Muscle layer of duodenum (tissue), 2 donors: ENCODE data around the gene DNAH2.

Experiments
- H3K27ac ChIP-seq: one replicate; pipeline ENCODE4 v1.7.0; 2013; ENCODE audit warnings: mild to moderate bottlenecking, low read length
- H3K27me3 ChIP-seq: one replicate; pipeline ENCODE4 v1.7.0; 2013; ENCODE audit warnings: low read depth, mild to moderate bottlenecking, control low read depth, low read length
- H3K36me3 ChIP-seq, 2 donors: one replicate each; pipeline ENCODE4 v1.7.0; 2013; ENCODE audit warnings: low read length in 2 of 2, control low read depth in 1 of 2, mild to moderate bottlenecking in 1 of 2; ENCODE audit not compliant: insufficient read depth in 2 of 2, control insufficient read depth in 1 of 2
- H3K4me1 ChIP-seq, 2 donors: one replicate each; pipeline ENCODE4 v1.7.0; 2013; ENCODE audit warnings: low read length in 2 of 2, mild to moderate bottlenecking in 2 of 2, control low read depth in 1 of 2, moderate library complexity in 1 of 2; ENCODE audit not compliant: insufficient read depth in 2 of 2, control insufficient read depth in 1 of 2
- H3K4me3 ChIP-seq, 2 donors: one replicate each; pipeline ENCODE4 v1.7.0; 2013; ENCODE audit warnings: low read length in 2 of 2, low read depth in 1 of 2, mild to moderate bottlenecking in 1 of 2
- H3K9me3 ChIP-seq, 2 donors: one replicate each; pipeline ENCODE4 v1.7.0; 2013; ENCODE audit warnings: low read length in 2 of 2, control low read depth in 1 of 2, mild to moderate bottlenecking in 1 of 2; ENCODE audit not compliant: control insufficient read depth in 1 of 2
- donor health status: healthy.

Gene DNAH2

DNA sequence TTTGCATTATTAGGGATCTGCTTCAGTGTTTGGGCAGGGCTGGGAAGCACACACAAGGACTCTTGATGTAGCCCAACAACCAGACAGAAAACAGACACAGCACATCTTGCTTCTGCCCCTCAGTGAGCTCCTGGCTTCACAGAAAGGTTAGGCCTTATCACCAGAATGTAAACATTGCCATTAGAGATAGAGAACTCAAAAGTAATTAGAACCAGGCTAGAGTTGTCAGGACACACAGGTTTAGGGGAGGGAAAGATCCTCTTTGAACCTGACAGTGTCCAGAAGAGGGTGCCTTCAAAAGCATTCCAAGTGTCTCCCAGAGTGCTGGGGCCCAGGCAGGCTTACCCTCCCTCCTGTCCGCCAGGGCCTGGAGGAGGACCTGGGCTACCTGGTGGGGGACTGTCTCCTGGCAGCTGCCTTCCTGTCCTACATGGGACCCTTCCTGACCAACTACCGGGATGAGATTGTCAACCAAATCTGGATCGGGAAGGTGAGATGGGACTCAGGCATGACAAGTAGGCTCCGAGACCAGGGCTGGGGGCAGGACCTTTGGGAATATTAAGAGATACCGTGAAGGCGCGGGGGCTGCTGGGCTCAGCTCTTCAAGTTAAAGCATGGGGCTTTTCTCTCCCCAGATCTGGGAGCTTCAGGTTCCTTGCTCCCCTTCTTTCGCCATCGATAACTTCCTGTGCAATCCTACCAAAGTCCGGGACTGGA lies 99.5 kb downstream of the DNAH2 start:
- H3K9me3 ChIP-seq: no peaks in the 10 kb centered on the region
- H3K4me1 ChIP-seq: no peaks in the 10 kb centered on the region
- H3K27me3 ChIP-seq: no peaks in the 10 kb centered on the region
- H3K4me3 ChIP-seq: no peak overlapping the region
- no peak overlapping the region for H3K27ac ChIP-seq
- no peaks in the 10 kb centered on the region for H3K36me3 ChIP-seq

DNA sequence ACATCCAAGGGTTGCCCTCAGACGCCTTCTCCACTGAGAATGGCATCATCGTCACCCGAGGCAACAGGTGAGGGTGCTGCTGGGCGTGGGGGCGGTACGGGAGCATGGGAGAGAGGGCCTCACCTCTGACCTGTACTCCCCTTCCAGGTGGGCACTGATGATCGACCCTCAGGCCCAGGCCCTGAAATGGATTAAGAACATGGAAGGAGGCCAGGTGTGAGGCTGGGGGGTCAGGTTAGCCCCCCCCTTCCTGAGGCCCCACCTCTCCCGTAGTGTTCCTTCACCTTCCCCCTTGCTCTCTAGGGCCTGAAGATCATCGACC lies 100.1 kb downstream of the DNAH2 start:
- Histone ChIP-seq H3K27ac (no peak overlapping the region), H3K27me3 (no peaks in the 10 kb centered on the region), H3K9me3 (no peaks in the 10 kb centered on the region), H3K4me1 (no peaks in the 10 kb centered on the region), H3K4me3 (no peak overlapping the region), H3K36me3 (no peaks in the 10 kb centered on the region)

- Histone ChIP-seq H3K9me3 (no peaks in the 10 kb centered on the region), H3K27me3 (no peaks in the 10 kb centered on the region), H3K36me3 (no peaks in the 10 kb centered on the region), H3K4me1 (no peaks in the 10 kb centered on the region), H3K27ac (no peak overlapping the region), H3K4me3 (no peak overlapping the region)
Observed at GRCh38 chr17:7818026-7818425, 100.5 kb downstream of the DNAH2 start.

DNA sequence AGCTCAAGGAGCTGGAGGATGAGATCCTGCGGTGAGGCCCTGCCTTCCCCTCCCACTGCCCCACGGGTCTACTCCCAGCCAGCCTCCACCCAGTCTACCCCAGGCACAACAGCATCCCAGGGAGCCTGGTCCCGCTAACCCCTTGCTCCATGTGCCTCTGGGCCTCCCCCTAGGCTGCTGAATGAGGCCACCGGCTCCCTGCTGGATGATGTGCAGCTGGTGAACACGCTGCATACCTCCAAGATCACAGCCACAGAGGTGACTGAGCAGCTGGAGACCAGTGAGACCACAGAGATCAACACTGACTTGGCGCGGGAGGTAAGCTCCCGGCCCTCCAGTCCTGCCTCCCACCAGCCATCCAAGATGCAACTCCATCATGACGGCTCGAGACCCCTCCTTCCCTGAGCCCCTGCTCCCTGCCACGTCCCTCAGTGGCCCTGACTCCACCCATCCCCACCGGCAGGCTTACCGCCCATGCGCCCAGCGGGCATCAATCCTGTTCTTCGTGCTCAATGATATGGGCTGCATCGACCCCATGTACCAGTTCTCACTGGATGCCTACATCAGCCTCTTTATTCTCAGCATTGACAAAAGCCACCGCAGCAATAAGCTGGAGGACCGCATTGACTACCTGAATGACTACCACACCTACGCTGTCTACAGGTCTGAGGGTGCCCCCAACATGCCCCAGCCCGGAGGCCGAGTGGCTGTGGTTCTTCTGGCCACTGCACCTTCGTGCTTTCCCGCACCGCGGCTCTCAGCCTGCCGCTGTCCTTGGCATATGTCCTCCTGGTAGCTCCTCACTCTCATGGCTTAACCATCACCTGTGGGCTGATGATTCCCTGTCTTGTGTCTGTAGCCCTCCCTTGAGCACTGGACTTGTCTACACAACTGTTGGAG lies 101.5 kb downstream of the DNAH2 start:
- Histone ChIP-seq H3K36me3 (no peaks in the 10 kb centered on the region), H3K4me3 (no peak overlapping the region), H3K27ac (no peak overlapping the region), H3K27me3 (no peaks in the 10 kb centered on the region), H3K4me1 (no peaks in the 10 kb centered on the region), H3K9me3 (no peaks in the 10 kb centered on the region)

DNA sequence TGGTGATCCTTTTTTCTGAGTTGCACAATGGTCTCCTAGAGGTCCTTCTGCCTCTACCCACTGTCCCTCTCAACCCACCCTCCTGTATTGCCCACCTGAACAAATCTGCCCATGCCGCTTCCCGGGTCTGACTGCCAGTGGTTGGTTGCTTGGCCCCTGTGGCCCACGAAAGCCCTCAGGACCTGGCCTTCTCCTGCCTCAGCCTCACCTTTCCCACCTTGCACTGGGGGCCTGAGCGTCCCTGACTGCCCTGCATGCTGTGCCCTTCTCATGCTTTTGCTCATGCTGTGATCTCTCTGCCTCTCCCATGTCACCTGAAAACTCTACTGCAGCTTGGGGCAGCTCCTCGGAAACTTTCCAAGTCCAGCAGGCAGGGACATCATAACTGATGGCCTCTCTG lies 102.7 kb downstream of the DNAH2 start:
- no peak overlapping the region for H3K27ac ChIP-seq
- H3K9me3 ChIP-seq: no peaks in the 10 kb centered on the region
- no peaks in the 10 kb centered on the region for H3K36me3 ChIP-seq
- H3K27me3 ChIP-seq: no peaks in the 10 kb centered on the region
- H3K4me1 ChIP-seq: no peaks in the 10 kb centered on the region
- no peak overlapping the region for H3K4me3 ChIP-seq

GRCh38 chr17:7822126-7822525 lies 104.6 kb downstream of the DNAH2 start:
- Histone ChIP-seq H3K27ac (no peak overlapping the region), H3K4me1 (no peaks in the 10 kb centered on the region), H3K4me3 (no peak overlapping the region), H3K27me3 (no peaks in the 10 kb centered on the region), H3K9me3 (no peaks in the 10 kb centered on the region), H3K36me3 (no peaks in the 10 kb centered on the region)

DNA sequence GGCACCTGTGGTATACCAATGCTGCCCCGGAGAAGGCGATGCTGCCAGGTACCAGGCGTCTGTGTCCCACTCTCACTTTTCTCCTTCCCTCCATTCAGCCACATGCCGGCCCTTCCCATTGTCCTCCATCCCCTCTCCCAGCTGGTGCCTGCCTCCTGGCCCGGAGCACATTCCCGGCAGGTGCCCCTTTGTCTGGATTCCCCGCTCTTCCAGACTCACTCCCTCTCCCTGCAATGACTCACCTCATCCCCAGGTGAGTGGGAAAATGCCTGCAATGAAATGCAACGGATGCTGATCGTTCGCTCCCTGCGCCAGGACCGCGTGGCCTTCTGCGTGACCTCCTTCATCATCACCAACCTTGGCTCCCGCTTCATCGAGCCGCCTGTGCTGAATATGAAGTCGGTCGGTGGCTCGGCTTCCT lies 106.0 kb downstream of the DNAH2 start:
- Histone ChIP-seq H3K4me1 (no peaks in the 10 kb centered on the region), H3K27me3 (no peaks in the 10 kb centered on the region), H3K9me3 (no peaks in the 10 kb centered on the region), H3K27ac (no peak overlapping the region), H3K4me3 (no peak overlapping the region), H3K36me3 (no peaks in the 10 kb centered on the region)

- H3K36me3 ChIP-seq: no peaks in the 10 kb centered on the region
- no peak overlapping the region for H3K27ac ChIP-seq
- H3K4me3 ChIP-seq: no peak overlapping the region
- H3K9me3 ChIP-seq: no peaks in the 10 kb centered on the region
- H3K4me1 ChIP-seq: no peaks in the 10 kb centered on the region
- no peaks in the 10 kb centered on the region for H3K27me3 ChIP-seq
Observed at GRCh38 chr17:7824021-7824924, 106.7 kb downstream of the DNAH2 start.

DNA sequence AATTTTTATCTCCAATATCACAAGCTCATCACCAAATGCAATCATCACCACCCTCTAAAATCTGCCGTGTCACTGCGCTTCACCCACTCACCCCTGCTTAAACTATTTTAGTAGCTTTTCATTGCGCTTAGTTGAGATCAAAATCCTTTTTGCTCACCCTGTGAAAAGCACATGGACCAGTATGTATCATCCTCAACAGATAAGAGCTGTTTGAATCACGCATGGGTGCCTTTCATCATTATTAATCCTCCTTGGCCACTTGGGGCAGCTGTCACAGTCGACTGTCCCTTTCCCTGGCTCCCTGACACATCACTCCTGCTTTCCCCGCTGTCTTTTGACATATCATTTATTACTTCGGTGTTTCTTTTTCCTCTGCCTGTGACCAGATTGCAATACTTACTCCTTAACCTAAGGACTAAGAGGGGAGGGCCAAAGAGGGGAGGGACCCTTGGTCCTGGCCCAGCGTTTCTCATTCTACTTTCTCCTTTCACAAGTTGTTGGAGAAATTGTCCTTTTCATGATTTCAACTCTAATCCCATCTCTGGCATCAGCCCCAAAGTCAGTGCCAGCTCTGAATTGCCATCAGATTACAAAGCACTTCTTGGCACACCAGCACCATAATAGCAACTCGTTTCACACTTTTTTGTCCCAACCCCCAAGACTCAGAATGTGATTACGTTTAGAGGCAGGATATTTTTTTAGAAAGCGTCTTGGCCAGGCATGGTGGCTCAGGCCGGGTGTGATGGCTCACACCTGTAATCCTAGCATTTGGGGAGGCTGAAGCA lies 107.9 kb downstream of the DNAH2 start:
- H3K9me3 ChIP-seq: no peaks in the 10 kb centered on the region
- no peaks in the 10 kb centered on the region for H3K27me3 ChIP-seq
- H3K36me3 ChIP-seq: no peaks in the 10 kb centered on the region
- no peaks in the 10 kb centered on the region for H3K4me1 ChIP-seq
- no peak overlapping the region for H3K4me3 ChIP-seq
- no peak overlapping the region for H3K27ac ChIP-seq

DNA sequence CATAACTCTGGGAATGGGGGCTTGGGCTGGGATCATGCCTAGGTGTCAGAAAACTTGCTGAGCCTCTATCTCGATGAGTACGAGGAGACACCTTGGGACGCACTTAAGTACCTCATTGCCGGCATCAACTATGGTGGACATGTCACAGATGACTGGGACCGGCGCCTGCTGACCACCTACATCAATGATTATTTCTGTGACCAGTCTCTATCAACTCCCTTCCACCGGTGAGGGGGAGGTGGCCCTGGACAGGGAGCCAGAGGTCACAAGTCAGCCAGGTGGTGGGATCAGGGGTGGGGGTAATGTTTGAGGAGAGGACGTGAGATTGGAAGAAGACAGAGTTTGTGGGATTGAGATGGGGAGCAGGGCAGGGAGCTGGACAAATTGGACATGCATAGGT lies 113.1 kb downstream of the DNAH2 start:
- H3K9me3 ChIP-seq: no peaks in the 10 kb centered on the region
- no peak overlapping the region for H3K27ac ChIP-seq
- peaks cover 0 to 8% of the 10 kb centered on the region in 2 donors for H3K4me1 ChIP-seq
- H3K4me3 ChIP-seq: no peak overlapping the region
- no peaks in the 10 kb centered on the region for H3K36me3 ChIP-seq
- no peaks in the 10 kb centered on the region for H3K27me3 ChIP-seq
